HEK293 (cell line): ENCODE results near the gene STRA6.

Experiments
- HOXD13 ChIP-seq: sonication (generic); formaldehyde crosslinking; IDR thresholded peaks from 2 replicates; pipeline ENCODE4 v1.8.0; 2022; ENCODE audit warnings: missing genetic modification reagents, borderline replicate concordance
- OVOL3 ChIP-seq: fragments of 450-650 bp; formaldehyde crosslinking; IDR thresholded peaks from 2 replicates; pipeline ENCODE4 v1.5.1; 2016; ENCODE audit warnings: missing biosample characterization, missing genetic modification characterization
- WT1 ChIP-seq: fragments of 450-650 bp; formaldehyde crosslinking; IDR thresholded peaks from 2 replicates; pipeline ENCODE4 v1.5.1; 2016; ENCODE audit warnings: missing biosample characterization, missing genetic modification characterization
- ZNF138 ChIP-seq: fragments of 450-650 bp; formaldehyde crosslinking; IDR thresholded peaks from 2 replicates; pipeline ENCODE4 v1.5.1; 2016; ENCODE audit warnings: missing biosample characterization, missing genetic modification characterization, borderline replicate concordance
- ZNF146 ChIP-seq: fragments of 450-650 bp; formaldehyde crosslinking; IDR thresholded peaks from 2 replicates; pipeline ENCODE4 v1.5.1; 2016; ENCODE audit warnings: missing biosample characterization, missing genetic modification characterization
- ZNF175 ChIP-seq: fragments of 450-650 bp; formaldehyde crosslinking; IDR thresholded peaks from 2 replicates; pipeline ENCODE4 v1.5.1; 2016; ENCODE audit warnings: missing biosample characterization, missing genetic modification characterization
- ZNF223 ChIP-seq: fragments of 450-650 bp; formaldehyde crosslinking; IDR thresholded peaks from 2 replicates; pipeline ENCODE4 v1.5.1; 2016; ENCODE audit warnings: missing biosample characterization, missing genetic modification characterization
- ZNF350 ChIP-seq: fragments of 450-650 bp; formaldehyde crosslinking; IDR thresholded peaks from 2 replicates; pipeline ENCODE4 v1.5.0; 2017; ENCODE audit warnings: missing biosample characterization, mild to moderate bottlenecking, missing genetic modification characterization
- ZNF354C ChIP-seq: fragments of 450-650 bp; formaldehyde crosslinking; IDR thresholded peaks from 2 replicates; pipeline ENCODE4 v1.5.1; 2016; ENCODE audit warnings: missing biosample characterization, missing genetic modification characterization, low read depth, borderline replicate concordance
- ZNF426 ChIP-seq: fragments of 450-650 bp; formaldehyde crosslinking; IDR thresholded peaks from 2 replicates; pipeline ENCODE4 v1.5.1; 2017; ENCODE audit warnings: missing biosample characterization, missing genetic modification characterization, mild to moderate bottlenecking, inconsistent platforms, moderate library complexity
- ZNF544 ChIP-seq: fragments of 450-650 bp; formaldehyde crosslinking; IDR thresholded peaks from 2 replicates; pipeline ENCODE4 v1.5.0; 2017; ENCODE audit warnings: missing biosample characterization, missing genetic modification characterization
- ZNF549 ChIP-seq: fragments of 450-650 bp; IDR thresholded peaks from 2 replicates; pipeline ENCODE4 v1.5.1; 2018; ENCODE audit warnings: missing biosample characterization, missing genetic modification characterization, mild to moderate bottlenecking, inconsistent platforms, moderate library complexity
- ZNF677 ChIP-seq: fragments of 450-650 bp; IDR thresholded peaks from 2 replicates; pipeline ENCODE4 v1.5.0; 2018; ENCODE audit warnings: missing biosample characterization, mild to moderate bottlenecking, missing genetic modification characterization, moderate library complexity
- ZNF776 ChIP-seq: fragments of 450-650 bp; formaldehyde crosslinking; IDR thresholded peaks from 2 replicates; pipeline ENCODE4 v1.5.0; 2017; ENCODE audit warnings: missing biosample characterization, missing genetic modification characterization, borderline replicate concordance
- ZNF830 ChIP-seq: fragments of 450-650 bp; IDR thresholded peaks from 2 replicates; pipeline ENCODE4 v1.5.0; 2018; ENCODE audit warnings: missing biosample characterization, missing genetic modification characterization, low read depth, mild to moderate bottlenecking, moderate library complexity
- TF ChIP-seq, protein P1 (sequence below): fragments of 450-650 bp; formaldehyde crosslinking; IDR thresholded peaks from 2 replicates; pipeline ENCODE4 v1.5.1; 2016; ENCODE audit warnings: missing biosample characterization, missing genetic modification characterization
- TF ChIP-seq, protein P2 (sequence below): fragments of 450-650 bp; formaldehyde crosslinking; IDR thresholded peaks from 2 replicates; pipeline ENCODE4 v1.5.1; 2016; ENCODE audit warnings: missing biosample characterization, missing genetic modification characterization
- TF ChIP-seq, protein P3 (sequence below): fragments of 450-650 bp; formaldehyde crosslinking; IDR thresholded peaks from 2 replicates; pipeline ENCODE4 v1.5.1; 2016; ENCODE audit warnings: missing biosample characterization, missing genetic modification characterization, low read depth
- TF ChIP-seq, protein P4 (sequence below): fragments of 450-650 bp; formaldehyde crosslinking; IDR thresholded peaks from 2 replicates; pipeline ENCODE4 v1.5.1; 2016; ENCODE audit warnings: missing biosample characterization, missing genetic modification characterization
- TF ChIP-seq, protein P5 (sequence below): fragments of 450-650 bp; formaldehyde crosslinking; IDR thresholded peaks from 2 replicates; pipeline ENCODE4 v1.5.1; 2016; ENCODE audit warnings: missing biosample characterization, missing genetic modification characterization
- TF ChIP-seq, protein P6 (sequence below): fragments of 450-650 bp; formaldehyde crosslinking; IDR thresholded peaks from 2 replicates; pipeline ENCODE4 v1.5.1; 2016; ENCODE audit warnings: missing biosample characterization, missing genetic modification characterization
- TF ChIP-seq, protein P7 (sequence below): fragments of 450-650 bp; formaldehyde crosslinking; IDR thresholded peaks from 2 replicates; pipeline ENCODE4 v1.5.1; 2016; ENCODE audit warnings: missing biosample characterization, missing genetic modification characterization

Gene STRA6

DNA sequence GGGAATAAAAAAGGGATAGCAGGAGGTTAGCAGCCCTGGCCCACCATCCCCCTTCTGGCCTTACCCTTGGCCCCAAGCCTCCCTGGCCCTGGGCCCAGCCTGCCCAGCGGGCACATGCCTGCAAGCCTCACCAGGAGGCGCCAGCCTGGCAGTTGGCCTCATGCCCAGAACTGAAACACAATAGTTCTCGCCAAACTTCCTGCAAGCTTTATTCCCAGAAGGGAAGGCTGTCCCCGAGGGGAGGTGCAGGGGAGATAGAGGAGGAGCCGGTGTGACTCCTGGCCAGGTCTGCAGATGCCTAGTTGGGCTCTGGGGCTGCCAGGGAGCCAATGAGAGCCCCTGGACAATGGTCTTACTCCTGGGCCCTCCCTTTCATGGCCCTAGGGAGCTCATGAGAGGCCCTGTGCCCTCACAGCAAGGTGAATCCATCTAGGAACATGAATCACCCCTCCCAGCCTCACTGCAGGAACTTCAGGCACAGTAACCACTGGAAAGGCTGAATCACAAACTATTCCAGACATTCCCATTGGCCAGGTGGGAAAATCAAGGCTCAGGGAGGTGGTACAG lies 37.5 kb upstream of the STRA6 start (continued):
- TF ChIP-seq ZNF677 (tag by site-specific recombination) = no peak
- TF ChIP-seq, protein P1, sequence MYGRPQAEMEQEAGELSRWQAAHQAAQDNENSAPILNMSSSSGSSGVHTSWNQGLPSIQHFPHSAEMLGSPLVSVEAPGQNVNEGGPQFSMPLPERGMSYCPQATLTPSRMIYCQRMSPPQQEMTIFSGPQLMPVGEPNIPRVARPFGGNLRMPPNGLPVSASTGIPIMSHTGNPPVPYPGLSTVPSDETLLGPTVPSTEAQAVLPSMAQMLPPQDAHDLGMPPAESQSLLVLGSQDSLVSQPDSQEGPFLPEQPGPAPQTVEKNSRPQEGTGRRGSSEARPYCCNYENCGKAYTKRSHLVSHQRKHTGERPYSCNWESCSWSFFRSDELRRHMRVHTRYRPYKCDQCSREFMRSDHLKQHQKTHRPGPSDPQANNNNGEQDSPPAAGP (tag by site-specific recombination) = no peak
- TF ChIP-seq ZNF426 (tag by site-specific recombination) = no peak
- no peak for TF ChIP-seq ZNF350
- no peak; the same call in 1 of the 2 replicates for TF ChIP-seq ZNF223 (tag by site-specific recombination)
- no peak for TF ChIP-seq ZNF138 (tag by site-specific recombination)
- TF ChIP-seq, protein P2, sequence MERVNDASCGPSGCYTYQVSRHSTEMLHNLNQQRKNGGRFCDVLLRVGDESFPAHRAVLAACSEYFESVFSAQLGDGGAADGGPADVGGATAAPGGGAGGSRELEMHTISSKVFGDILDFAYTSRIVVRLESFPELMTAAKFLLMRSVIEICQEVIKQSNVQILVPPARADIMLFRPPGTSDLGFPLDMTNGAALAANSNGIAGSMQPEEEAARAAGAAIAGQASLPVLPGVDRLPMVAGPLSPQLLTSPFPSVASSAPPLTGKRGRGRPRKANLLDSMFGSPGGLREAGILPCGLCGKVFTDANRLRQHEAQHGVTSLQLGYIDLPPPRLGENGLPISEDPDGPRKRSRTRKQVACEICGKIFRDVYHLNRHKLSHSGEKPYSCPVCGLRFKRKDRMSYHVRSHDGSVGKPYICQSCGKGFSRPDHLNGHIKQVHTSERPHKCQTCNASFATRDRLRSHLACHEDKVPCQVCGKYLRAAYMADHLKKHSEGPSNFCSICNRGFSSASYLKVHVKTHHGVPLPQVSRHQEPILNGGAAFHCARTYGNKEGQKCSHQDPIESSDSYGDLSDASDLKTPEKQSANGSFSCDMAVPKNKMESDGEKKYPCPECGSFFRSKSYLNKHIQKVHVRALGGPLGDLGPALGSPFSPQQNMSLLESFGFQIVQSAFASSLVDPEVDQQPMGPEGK = peak; percentile 75
- TF ChIP-seq, protein P3, sequence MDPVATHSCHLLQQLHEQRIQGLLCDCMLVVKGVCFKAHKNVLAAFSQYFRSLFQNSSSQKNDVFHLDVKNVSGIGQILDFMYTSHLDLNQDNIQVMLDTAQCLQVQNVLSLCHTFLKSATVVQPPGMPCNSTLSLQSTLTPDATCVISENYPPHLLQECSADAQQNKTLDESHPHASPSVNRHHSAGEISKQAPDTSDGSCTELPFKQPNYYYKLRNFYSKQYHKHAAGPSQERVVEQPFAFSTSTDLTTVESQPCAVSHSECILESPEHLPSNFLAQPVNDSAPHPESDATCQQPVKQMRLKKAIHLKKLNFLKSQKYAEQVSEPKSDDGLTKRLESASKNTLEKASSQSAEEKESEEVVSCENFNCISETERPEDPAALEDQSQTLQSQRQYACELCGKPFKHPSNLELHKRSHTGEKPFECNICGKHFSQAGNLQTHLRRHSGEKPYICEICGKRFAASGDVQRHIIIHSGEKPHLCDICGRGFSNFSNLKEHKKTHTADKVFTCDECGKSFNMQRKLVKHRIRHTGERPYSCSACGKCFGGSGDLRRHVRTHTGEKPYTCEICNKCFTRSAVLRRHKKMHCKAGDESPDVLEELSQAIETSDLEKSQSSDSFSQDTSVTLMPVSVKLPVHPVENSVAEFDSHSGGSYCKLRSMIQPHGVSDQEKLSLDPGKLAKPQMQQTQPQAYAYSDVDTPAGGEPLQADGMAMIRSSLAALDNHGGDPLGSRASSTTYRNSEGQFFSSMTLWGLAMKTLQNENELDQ (tag by site-specific recombination) = no peak
- TF ChIP-seq ZNF175 = no peak
- no peak for TF ChIP-seq ZNF544 (tag by site-specific recombination)
- TF ChIP-seq, protein P4, sequence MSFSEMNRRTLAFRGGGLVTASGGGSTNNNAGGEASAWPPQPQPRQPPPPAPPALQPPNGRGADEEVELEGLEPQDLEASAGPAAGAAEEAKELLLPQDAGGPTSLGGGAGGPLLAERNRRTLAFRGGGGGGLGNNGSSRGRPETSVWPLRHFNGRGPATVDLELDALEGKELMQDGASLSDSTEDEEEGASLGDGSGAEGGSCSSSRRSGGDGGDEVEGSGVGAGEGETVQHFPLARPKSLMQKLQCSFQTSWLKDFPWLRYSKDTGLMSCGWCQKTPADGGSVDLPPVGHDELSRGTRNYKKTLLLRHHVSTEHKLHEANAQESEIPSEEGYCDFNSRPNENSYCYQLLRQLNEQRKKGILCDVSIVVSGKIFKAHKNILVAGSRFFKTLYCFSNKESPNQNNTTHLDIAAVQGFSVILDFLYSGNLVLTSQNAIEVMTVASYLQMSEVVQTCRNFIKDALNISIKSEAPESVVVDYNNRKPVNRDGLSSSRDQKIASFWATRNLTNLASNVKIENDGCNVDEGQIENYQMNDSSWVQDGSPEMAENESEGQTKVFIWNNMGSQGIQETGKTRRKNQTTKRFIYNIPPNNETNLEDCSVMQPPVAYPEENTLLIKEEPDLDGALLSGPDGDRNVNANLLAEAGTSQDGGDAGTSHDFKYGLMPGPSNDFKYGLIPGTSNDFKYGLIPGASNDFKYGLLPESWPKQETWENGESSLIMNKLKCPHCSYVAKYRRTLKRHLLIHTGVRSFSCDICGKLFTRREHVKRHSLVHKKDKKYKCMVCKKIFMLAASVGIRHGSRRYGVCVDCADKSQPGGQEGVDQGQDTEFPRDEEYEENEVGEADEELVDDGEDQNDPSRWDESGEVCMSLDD (tag by site-specific recombination) = peak; percentile 56; the same call in 1 of the 2 replicates
- peak; percentile 93 for TF ChIP-seq WT1 (tag by site-specific recombination)
- TF ChIP-seq ZNF146 (tag by site-specific recombination) = no peak
- TF ChIP-seq, protein P5, sequence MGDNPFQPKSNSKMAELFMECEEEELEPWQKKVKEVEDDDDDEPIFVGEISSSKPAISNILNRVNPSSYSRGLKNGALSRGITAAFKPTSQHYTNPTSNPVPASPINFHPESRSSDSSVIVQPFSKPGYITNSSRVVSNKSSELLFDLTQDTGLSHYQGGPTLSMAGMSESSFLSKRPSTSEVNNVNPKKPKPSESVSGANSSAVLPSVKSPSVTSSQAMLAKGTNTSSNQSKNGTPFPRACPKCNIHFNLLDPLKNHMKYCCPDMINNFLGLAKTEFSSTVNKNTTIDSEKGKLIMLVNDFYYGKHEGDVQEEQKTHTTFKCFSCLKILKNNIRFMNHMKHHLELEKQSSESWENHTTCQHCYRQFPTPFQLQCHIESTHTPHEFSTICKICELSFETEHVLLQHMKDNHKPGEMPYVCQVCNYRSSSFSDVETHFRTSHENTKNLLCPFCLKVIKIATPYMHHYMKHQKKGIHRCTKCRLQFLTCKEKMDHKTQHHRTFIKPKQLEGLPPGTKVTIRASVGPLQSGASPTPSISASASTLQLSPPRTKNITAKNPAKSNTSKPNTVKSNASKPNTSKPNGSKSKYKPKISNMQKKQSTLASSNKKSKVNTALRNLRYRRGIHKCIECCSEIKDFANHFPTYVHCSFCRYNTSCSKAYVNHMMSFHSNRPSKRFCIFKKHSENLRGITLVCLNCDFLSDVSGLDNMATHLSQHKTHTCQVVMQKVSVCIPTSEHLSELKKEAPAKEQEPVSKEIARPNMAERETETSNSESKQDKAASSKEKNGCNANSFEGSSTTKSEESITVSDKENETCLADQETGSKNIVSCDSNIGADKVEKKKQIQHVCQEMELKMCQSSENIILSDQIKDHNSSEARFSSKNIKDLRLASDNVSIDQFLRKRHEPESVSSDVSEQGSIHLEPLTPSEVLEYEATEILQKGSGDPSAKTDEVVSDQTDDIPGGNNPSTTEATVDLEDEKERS (tag by site-specific recombination) = no peak
- no peak for TF ChIP-seq OVOL3 (tag by site-specific recombination)
- TF ChIP-seq ZNF549 = no peak
- no peak for TF ChIP-seq ZNF830 (tag by site-specific recombination)
- TF ChIP-seq, protein P6, sequence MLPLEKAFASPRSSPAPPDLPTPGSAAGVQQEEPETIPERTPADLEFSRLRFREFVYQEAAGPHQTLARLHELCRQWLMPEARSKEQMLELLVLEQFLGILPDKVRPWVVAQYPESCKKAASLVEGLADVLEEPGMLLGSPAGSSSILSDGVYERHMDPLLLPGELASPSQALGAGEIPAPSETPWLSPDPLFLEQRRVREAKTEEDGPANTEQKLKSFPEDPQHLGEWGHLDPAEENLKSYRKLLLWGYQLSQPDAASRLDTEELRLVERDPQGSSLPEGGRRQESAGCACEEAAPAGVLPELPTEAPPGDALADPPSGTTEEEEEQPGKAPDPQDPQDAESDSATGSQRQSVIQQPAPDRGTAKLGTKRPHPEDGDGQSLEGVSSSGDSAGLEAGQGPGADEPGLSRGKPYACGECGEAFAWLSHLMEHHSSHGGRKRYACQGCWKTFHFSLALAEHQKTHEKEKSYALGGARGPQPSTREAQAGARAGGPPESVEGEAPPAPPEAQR (tag by site-specific recombination) = no peak
- no peak for TF ChIP-seq ZNF354C
- no peak for TF ChIP-seq ZNF776 (tag by site-specific recombination)
- no peak for TF ChIP-seq HOXD13 (CRISPR knock-in tag)
- TF ChIP-seq, protein P7, sequence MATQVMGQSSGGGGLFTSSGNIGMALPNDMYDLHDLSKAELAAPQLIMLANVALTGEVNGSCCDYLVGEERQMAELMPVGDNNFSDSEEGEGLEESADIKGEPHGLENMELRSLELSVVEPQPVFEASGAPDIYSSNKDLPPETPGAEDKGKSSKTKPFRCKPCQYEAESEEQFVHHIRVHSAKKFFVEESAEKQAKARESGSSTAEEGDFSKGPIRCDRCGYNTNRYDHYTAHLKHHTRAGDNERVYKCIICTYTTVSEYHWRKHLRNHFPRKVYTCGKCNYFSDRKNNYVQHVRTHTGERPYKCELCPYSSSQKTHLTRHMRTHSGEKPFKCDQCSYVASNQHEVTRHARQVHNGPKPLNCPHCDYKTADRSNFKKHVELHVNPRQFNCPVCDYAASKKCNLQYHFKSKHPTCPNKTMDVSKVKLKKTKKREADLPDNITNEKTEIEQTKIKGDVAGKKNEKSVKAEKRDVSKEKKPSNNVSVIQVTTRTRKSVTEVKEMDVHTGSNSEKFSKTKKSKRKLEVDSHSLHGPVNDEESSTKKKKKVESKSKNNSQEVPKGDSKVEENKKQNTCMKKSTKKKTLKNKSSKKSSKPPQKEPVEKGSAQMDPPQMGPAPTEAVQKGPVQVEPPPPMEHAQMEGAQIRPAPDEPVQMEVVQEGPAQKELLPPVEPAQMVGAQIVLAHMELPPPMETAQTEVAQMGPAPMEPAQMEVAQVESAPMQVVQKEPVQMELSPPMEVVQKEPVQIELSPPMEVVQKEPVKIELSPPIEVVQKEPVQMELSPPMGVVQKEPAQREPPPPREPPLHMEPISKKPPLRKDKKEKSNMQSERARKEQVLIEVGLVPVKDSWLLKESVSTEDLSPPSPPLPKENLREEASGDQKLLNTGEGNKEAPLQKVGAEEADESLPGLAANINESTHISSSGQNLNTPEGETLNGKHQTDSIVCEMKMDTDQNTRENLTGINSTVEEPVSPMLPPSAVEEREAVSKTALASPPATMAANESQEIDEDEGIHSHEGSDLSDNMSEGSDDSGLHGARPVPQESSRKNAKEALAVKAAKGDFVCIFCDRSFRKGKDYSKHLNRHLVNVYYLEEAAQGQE (tag by site-specific recombination) = no peak
